GM12801 (cell line): ENCODE measurements around the gene SMIM5.

Source experiments
- CTCF ChIP-seq: IDR thresholded peaks from one replicate; pipeline ENCODE4 v1.5.1; 2011; ENCODE audit warnings: control low read depth; ENCODE audit not compliant: insufficient read length; ENCODE audit errors: extremely low read depth

The SMIM5 gene

GRCh38 chr17:75629157-75629556 is 4.1 kb upstream of the SMIM5 start:
- TF ChIP-seq CTCF: no peak

GRCh38 chr17:75630071-75630917 is 2.9 kb upstream of the SMIM5 start:
- TF ChIP-seq CTCF: no peak

- no peak for TF ChIP-seq CTCF
Observed at GRCh38 chr17:75631353-75631752, 1.9 kb upstream of the SMIM5 start.

- TF ChIP-seq CTCF: no peak
Observed at GRCh38 chr17:75632428-75632827, 806 bp upstream of the SMIM5 start.

GRCh38 chr17:75633486-75634375 is 497 bp downstream of the SMIM5 start:
- no peak for TF ChIP-seq CTCF

- no peak for TF ChIP-seq CTCF
Observed at GRCh38 chr17:75634376-75634740, 1.1 kb downstream of the SMIM5 start.

GRCh38 chr17:75634754-75635609 is 1.7 kb downstream of the SMIM5 start:
- TF ChIP-seq CTCF: no peak
